H1 (cell line): ENCODE data around the gene TMEM196. TPM values are rescaled to one million over a fixed set of nuclear protein-coding genes. Genes with fewer than 3 reads are reported as not detected.

Source experiments
- CTCF ChIA-PET: fragments of 300-600 bp; sonication (Branson Sonifier 250); formaldehyde crosslinking; loops from one replicate; lab custom pipeline; 2021; ENCODE audit not compliant: partially characterized antibody; lab: Charles Lee
- POLR2A ChIA-PET: fragments of 300-600 bp; sonication (Branson Sonifier 250); formaldehyde crosslinking; loops from one replicate; lab custom pipeline; 2021; ENCODE audit warnings: inconsistent platforms; ENCODE audit not compliant: partially characterized antibody; lab: Charles Lee
- DNase-seq, 2 experiments: peaks; one replicate each; pipeline versions ENCODE4 v3.0.0 to v3.0.0-alpha.2; 2010 to 2022; ENCODE audit warnings: low spot score in 2 of 2, low read depth in 1 of 2, mixed read lengths in 1 of 2
- FAIRE-seq: peaks from 2 replicates; lab custom pipeline; 2011; peaks lifted over from hg19 to GRCh38; lab: Jason Lieb, UNC
- H2AFZ ChIP-seq: 2 replicates; pipeline ENCODE4 v1.8.1; 2012; ENCODE audit warnings: low read length, inconsistent platforms
- H2AK5ac ChIP-seq: 2 replicates; pipeline ENCODE4 v1.6.1; 2013; ENCODE audit warnings: low read depth, low read length
- H2BK120ac ChIP-seq: replicated peaks from 2 replicates; pipeline ENCODE3; 2013; ENCODE audit warnings: low read depth, low read length, inconsistent platforms
- H2BK12ac ChIP-seq: 2 replicates; pipeline ENCODE4 v1.6.1; 2013; ENCODE audit warnings: low read depth, low read length
- H2BK15ac ChIP-seq: 2 replicates; pipeline ENCODE4 v1.6.1; 2013; ENCODE audit warnings: low read length
- H2BK20ac ChIP-seq: 2 replicates; pipeline ENCODE4 v1.6.1; 2013; ENCODE audit warnings: low read length
- H2BK5ac ChIP-seq: 2 replicates; pipeline ENCODE4 v1.6.1; 2013; ENCODE audit warnings: low read depth, low read length
- H3K14ac ChIP-seq: 2 replicates; pipeline ENCODE4 v1.6.1; 2013; ENCODE audit warnings: inconsistent platforms; ENCODE audit not compliant: insufficient read length
- H3K18ac ChIP-seq: 2 replicates; pipeline ENCODE4 v1.6.1; 2013; ENCODE audit warnings: low read length; ENCODE audit errors: extremely low read depth
- H3K23ac ChIP-seq: 2 replicates; pipeline ENCODE4 v1.6.1; 2013; ENCODE audit warnings: inconsistent platforms; ENCODE audit not compliant: insufficient read length
- H3K23me2 ChIP-seq: 2 replicates; pipeline ENCODE4 v1.6.1; 2013; ENCODE audit warnings: low read depth, low read length
- H3K27ac ChIP-seq: 2 replicates; pipeline ENCODE4 v1.6.1; 2011; ENCODE audit warnings: low read depth, low read length, inconsistent platforms
- H3K27me3 ChIP-seq, 4 experiments: replicated peaks in 1 of 4; 1 replicate in 1 of 4; 2 replicates in 3 of 4; pipeline versions ENCODE4 v1.6.1 to v1.8.1; 2011 to 2013; ENCODE audit warnings: low read length in 3 of 4, mild to moderate bottlenecking in 3 of 4, inconsistent platforms in 2 of 4, mixed read lengths in 2 of 4, moderate library complexity in 1 of 4; ENCODE audit not compliant: control insufficient read depth in 3 of 4, insufficient read depth in 3 of 4; ENCODE audit errors: extremely low read depth in 1 of 4
- H3K36me3 ChIP-seq, 4 experiments: 2 replicates each; pipeline versions ENCODE4 v1.6.1 to v1.8.1; 2011 to 2013; ENCODE audit warnings: mild to moderate bottlenecking in 4 of 4, low read length in 3 of 4, moderate library complexity in 2 of 4, control low read depth in 1 of 4, inconsistent platforms in 1 of 4; ENCODE audit not compliant: insufficient read depth in 4 of 4, control insufficient read depth in 2 of 4
- H3K4ac ChIP-seq: replicated peaks from 2 replicates; pipeline ENCODE3; 2013; ENCODE audit warnings: low read length, low read depth, mixed read lengths, inconsistent platforms; ENCODE audit not compliant: insufficient read length
- H3K4me1 ChIP-seq, 4 experiments: replicated peaks in 1 of 4; 1 replicate in 1 of 4; 2 replicates in 3 of 4; pipeline versions ENCODE4 v1.6.1 to v1.8.1; 2011 to 2013; ENCODE audit warnings: low read length in 3 of 4, inconsistent platforms in 2 of 4, mixed read lengths in 1 of 4; ENCODE audit not compliant: insufficient read depth in 4 of 4, control insufficient read depth in 3 of 4
- H3K4me2 ChIP-seq, 2 experiments: 2 replicates each; pipeline versions ENCODE4 v1.6.1 to v1.8.1; 2011 to 2013; ENCODE audit warnings: low read depth in 2 of 2, low read length in 2 of 2, control low read depth in 1 of 2, inconsistent platforms in 1 of 2, mild to moderate bottlenecking in 1 of 2; ENCODE audit not compliant: insufficient read depth in 1 of 2
- H3K4me3 ChIP-seq, 4 experiments: fragments of 200-600, 300-600 bp in 1 of 4; sonication (generic), shearing (Covaris generic), sonication (Bioruptor Twin) in 1 of 4; 2 replicates each; pipeline versions ENCODE4 v1.5.1 to v1.8.1; 2011 to 2016; ENCODE audit warnings: low read length in 4 of 4, low read depth in 3 of 4, control low read depth in 2 of 4, inconsistent platforms in 2 of 4, mild to moderate bottlenecking in 2 of 4, mixed read lengths in 1 of 4, moderate library complexity in 1 of 4; ENCODE audit not compliant: insufficient read depth in 2 of 4; ENCODE audit errors: extremely low read depth in 1 of 4
- H3K56ac ChIP-seq: replicated peaks from 2 replicates; pipeline ENCODE3; 2013; ENCODE audit warnings: low read depth, mild to moderate bottlenecking, mixed read lengths, low read length, inconsistent platforms; ENCODE audit not compliant: insufficient read length
- H3K79me1 ChIP-seq: 2 replicates; pipeline ENCODE4 v1.6.1; 2013; ENCODE audit warnings: low read depth, low read length, control low read depth
- H3K79me2 ChIP-seq, 2 experiments: 2 replicates each; pipeline versions ENCODE4 v1.6.1 to v1.8.1; 2012 to 2013; ENCODE audit warnings: low read length in 2 of 2, mild to moderate bottlenecking in 2 of 2, inconsistent platforms in 1 of 2; ENCODE audit not compliant: insufficient read depth in 2 of 2, control insufficient read depth in 1 of 2
- H3K9ac ChIP-seq, 4 experiments: replicated peaks in 1 of 4; 1 replicate in 1 of 4; 2 replicates in 3 of 4; pipeline versions ENCODE4 v1.6.1 to v1.8.1; 2011 to 2013; ENCODE audit warnings: low read depth in 3 of 4, low read length in 3 of 4, control low read depth in 2 of 4, mild to moderate bottlenecking in 2 of 4, moderate library complexity in 2 of 4, inconsistent platforms in 1 of 4; ENCODE audit errors: extremely low read depth in 1 of 4
- H3K9me3 ChIP-seq, 2 experiments: 2 replicates each; pipeline versions ENCODE4 v1.6.1 to v1.8.1; 2012 to 2013; ENCODE audit warnings: mild to moderate bottlenecking in 2 of 2, moderate library complexity in 2 of 2, control low read depth in 1 of 2, inconsistent platforms in 1 of 2, low read depth in 1 of 2, low read length in 1 of 2, mixed read lengths in 1 of 2; ENCODE audit not compliant: insufficient read depth in 2 of 2
- H4K20me1 ChIP-seq, 2 experiments: replicated peaks in 1 of 2; 2 replicates each; pipeline versions ENCODE3 to v1.8.1; 2011 to 2013; ENCODE audit warnings: inconsistent platforms in 2 of 2, low read length in 2 of 2, mild to moderate bottlenecking in 1 of 2; ENCODE audit not compliant: insufficient read depth in 2 of 2, control insufficient read depth in 1 of 2
- H4K5ac ChIP-seq: 2 replicates; pipeline ENCODE4 v1.6.1; 2013; ENCODE audit warnings: low read length, low read depth, mixed read lengths, inconsistent platforms; ENCODE audit not compliant: insufficient read length
- H4K8ac ChIP-seq: 2 replicates; pipeline ENCODE4 v1.8.0; 2013; ENCODE audit warnings: mild to moderate bottlenecking, moderate library complexity, low read length, inconsistent platforms; ENCODE audit not compliant: insufficient read depth; ENCODE audit errors: extremely low read depth
- H4K91ac ChIP-seq: replicated peaks from 2 replicates; pipeline ENCODE3; 2013; ENCODE audit warnings: low read length, mixed read lengths, inconsistent platforms; ENCODE audit not compliant: insufficient read length
- ATF3 ChIP-seq: IDR thresholded peaks from 2 replicates; pipeline ENCODE4 v1.6.1; 2011; ENCODE audit warnings: low read depth, mild to moderate bottlenecking, low read length; ENCODE audit not compliant: insufficient read depth
- FOSL1 ChIP-seq: IDR thresholded peaks from 2 replicates; pipeline ENCODE4 v1.6.1; 2011; ENCODE audit warnings: mild to moderate bottlenecking, low read depth, low read length, moderate library complexity; ENCODE audit not compliant: insufficient read depth
- WGBS, 2 experiments: shearing (Covaris generic) in 1 of 2; methylation state at CpG; one replicate each; pipeline versions ENCODE4 v1.1.6 to v1.1.7; 2013 to 2015; ENCODE audit warnings: low lambda C conversion rate in 2 of 2, mixed read lengths in 2 of 2, inconsistent platforms in 1 of 2, low coverage in 1 of 2, missing lambda C conversion rate in 1 of 2; ENCODE audit not compliant: insufficient replicate concordance in 2 of 2, insufficient coverage in 1 of 2, insufficient read length in 1 of 2; ENCODE audit errors: extremely low coverage in 1 of 2, missing lambda C conversion rate in 1 of 2; 5-methylcytosine and 5-hydroxymethylcytosine counted together
- polyA plus RNA-seq, 7 experiments: library from polyadenylated mRNA; depleted of rRNA in 3 of 7; stranded (reverse) in 5 of 7; unstranded in 2 of 7; fragments of >200 nt in 5 of 7; fragments of 200-250 nt in 2 of 7; gene quantifications; 1 replicate in 5 of 7; 2 replicates in 1 of 7; 4 replicates in 1 of 7; pipeline versions ENCODE4 v1.2.1 to v1.2.3, GENCODE V29; 2011 to 2013; ENCODE audit warnings: missing spikeins in 2 of 7, mixed read lengths in 2 of 7
- total RNA-seq: library from RNA; stranded (reverse); fragmentation: NEBNext Ultra II Directional; extraction: Animal tissue kit (Norgen Biotek cat#: 25700); gene quantifications from 2 replicates; pipeline ENCODE4 v1.2.1, GENCODE V29; 2021

Gene TMEM196
- total and polyA plus RNA-seq, 2 of the 8 experiments (the other 6 are each of a cell fraction or from before 2014, with no cell fraction given): 0.06 to 0.07 TPM

- Histone ChIP-seq H3K79me2 (no peaks in the 10 kb centered on the region), H3K36me3 (no peaks in the 10 kb centered on the region), H3K4ac (no peak overlapping the region), H3K23me2 (no peaks in the 10 kb centered on the region), H3K23ac (no peak overlapping the region), H3K14ac (no peak overlapping the region), H4K8ac (no peak overlapping the region), H2AK5ac (no peak overlapping the region), H3K56ac (no peak overlapping the region), H2AFZ (no peak overlapping the region), H4K20me1 (no peaks in the 10 kb centered on the region), H3K27me3 (no peaks in the 10 kb centered on the region), H3K9ac (no peak overlapping the region), H2BK12ac (no peak overlapping the region), H2BK15ac (no peak overlapping the region), H3K18ac (no peak overlapping the region), H3K27ac (no peak overlapping the region), H4K91ac (no peak overlapping the region), H4K5ac (no peak overlapping the region), H3K9me3 (no peaks in the 10 kb centered on the region), H2BK120ac (no peak overlapping the region), H2BK20ac (no peak overlapping the region), H2BK5ac (no peak overlapping the region), H3K4me2 (no peak overlapping the region), H3K4me3 (no peak overlapping the region), H3K79me1 (no peaks in the 10 kb centered on the region), H3K4me1 (no peaks in the 10 kb centered on the region)
- DNase-seq (no peak), FAIRE-seq (no peak)
- WGBS, 2 experiments: 66% methylated on average over 1 of the region's 1 CpG; no CpG with 5 or more reads in 1 of the 2 experiments
- CTCF ChIA-PET: no interaction called here
- POLR2A ChIA-PET: no interaction called here
- TF ChIP-seq FOSL1 (no peak), ATF3 (no peak)
Observed at GRCh38 chr7:19675816-19676215, 97.6 kb downstream of the TMEM196 start.
